ENCODE data around the gene GLYR1. TPM values are rescaled to one million over a fixed set of nuclear protein-coding genes. Genes with fewer than 3 reads are reported as not detected.

The GLYR1 gene
- total RNA-seq, 1 donor from 2014 or later: 105 TPM

- Mint-ChIP-seq H3K27ac (peak overlapping the region; percentile 90), H3K9me3 (no peaks in the 10 kb centered on the region), H3K4me1 (peaks cover 33% of the 10 kb centered on the region), H3K27me3 (ENCODE audit: low read depth) (no peaks in the 10 kb centered on the region), H3K36me3 (peaks cover 11% of the 10 kb centered on the region), H3K4me3 (peak overlapping the region; percentile 84)
- no peak for DNase-seq (ENCODE audit: low spot score in 2 of 2, unreplicated experiment in 2 of 2)
- TF ChIP-seq, protein P1, sequence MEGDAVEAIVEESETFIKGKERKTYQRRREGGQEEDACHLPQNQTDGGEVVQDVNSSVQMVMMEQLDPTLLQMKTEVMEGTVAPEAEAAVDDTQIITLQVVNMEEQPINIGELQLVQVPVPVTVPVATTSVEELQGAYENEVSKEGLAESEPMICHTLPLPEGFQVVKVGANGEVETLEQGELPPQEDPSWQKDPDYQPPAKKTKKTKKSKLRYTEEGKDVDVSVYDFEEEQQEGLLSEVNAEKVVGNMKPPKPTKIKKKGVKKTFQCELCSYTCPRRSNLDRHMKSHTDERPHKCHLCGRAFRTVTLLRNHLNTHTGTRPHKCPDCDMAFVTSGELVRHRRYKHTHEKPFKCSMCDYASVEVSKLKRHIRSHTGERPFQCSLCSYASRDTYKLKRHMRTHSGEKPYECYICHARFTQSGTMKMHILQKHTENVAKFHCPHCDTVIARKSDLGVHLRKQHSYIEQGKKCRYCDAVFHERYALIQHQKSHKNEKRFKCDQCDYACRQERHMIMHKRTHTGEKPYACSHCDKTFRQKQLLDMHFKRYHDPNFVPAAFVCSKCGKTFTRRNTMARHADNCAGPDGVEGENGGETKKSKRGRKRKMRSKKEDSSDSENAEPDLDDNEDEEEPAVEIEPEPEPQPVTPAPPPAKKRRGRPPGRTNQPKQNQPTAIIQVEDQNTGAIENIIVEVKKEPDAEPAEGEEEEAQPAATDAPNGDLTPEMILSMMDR (IDR thresholded peaks at IDR 0.05; ENCODE audit: unreplicated experiment): no peak
These were observed 45.8 kb downstream of the GLYR1 start for GRCh38 chr16:4801051-4801961.

GRCh38 chr16:4800290-4801041 lies 46.6 kb downstream of the GLYR1 start:
- DNase-seq (ENCODE audit: low spot score in 2 of 2, unreplicated experiment in 2 of 2): no peak
- peak overlapping the region; percentile 44 for H3K4me3 Mint-ChIP-seq
- no peaks in the 10 kb centered on the region for H3K9me3 Mint-ChIP-seq
- peaks cover 8% of the 10 kb centered on the region for H3K36me3 Mint-ChIP-seq
- peak overlapping the region; percentile 57 for H3K27ac Mint-ChIP-seq
- H3K27me3 Mint-ChIP-seq (ENCODE audit: low read depth): no peaks in the 10 kb centered on the region
- H3K4me1 Mint-ChIP-seq: peaks cover 33% of the 10 kb centered on the region
- TF ChIP-seq, protein P1 (IDR thresholded peaks at IDR 0.05; ENCODE audit: unreplicated experiment): no peak

- TF ChIP-seq, protein P1 (IDR thresholded peaks at IDR 0.05; ENCODE audit: unreplicated experiment): no peak
- H3K27ac Mint-ChIP-seq: no peak overlapping the region
- no peaks in the 10 kb centered on the region for H3K9me3 Mint-ChIP-seq
- no peak for DNase-seq (ENCODE audit: low spot score in 2 of 2, unreplicated experiment in 2 of 2)
- H3K4me3 Mint-ChIP-seq: peak overlapping the region; percentile 22
- H3K36me3 Mint-ChIP-seq: peaks cover 6% of the 10 kb centered on the region
- H3K4me1 Mint-ChIP-seq: peaks cover 24% of the 10 kb centered on the region
- no peaks in the 10 kb centered on the region for H3K27me3 Mint-ChIP-seq (ENCODE audit: low read depth)
These were observed 47.8 kb downstream of the GLYR1 start for GRCh38 chr16:4799171-4799855.

DNA sequence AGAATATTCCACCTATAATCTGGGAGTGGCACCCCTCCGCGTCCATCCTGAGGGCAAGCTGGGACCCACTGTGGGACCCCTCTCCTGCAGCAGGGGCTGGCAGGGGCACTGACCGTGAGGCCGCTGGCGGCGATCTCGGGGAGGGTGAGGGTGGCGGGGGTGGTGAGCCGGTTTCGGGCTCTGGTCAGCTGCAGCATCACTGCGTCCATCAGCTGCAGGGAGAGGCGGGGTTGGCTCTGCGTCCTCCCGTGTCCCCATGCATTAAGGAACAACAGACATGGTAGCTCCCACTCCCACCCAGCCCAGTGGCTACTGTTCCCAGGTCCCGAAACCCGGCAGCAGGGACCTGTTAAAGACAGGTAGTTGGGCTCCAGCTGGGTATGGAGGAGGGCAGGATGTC lies 48.6 kb downstream of the GLYR1 start:
- H3K9me3 Mint-ChIP-seq: no peaks in the 10 kb centered on the region
- H3K4me3 Mint-ChIP-seq: no peak overlapping the region
- no peak overlapping the region for H3K27ac Mint-ChIP-seq
- no peak for DNase-seq (ENCODE audit: low spot score in 2 of 2, unreplicated experiment in 2 of 2)
- H3K27me3 Mint-ChIP-seq (ENCODE audit: low read depth): no peaks in the 10 kb centered on the region
- H3K36me3 Mint-ChIP-seq: peaks cover 6% of the 10 kb centered on the region
- peaks cover 16% of the 10 kb centered on the region for H3K4me1 Mint-ChIP-seq
- TF ChIP-seq, protein P1 (IDR thresholded peaks at IDR 0.05; ENCODE audit: unreplicated experiment): no peak

DNA sequence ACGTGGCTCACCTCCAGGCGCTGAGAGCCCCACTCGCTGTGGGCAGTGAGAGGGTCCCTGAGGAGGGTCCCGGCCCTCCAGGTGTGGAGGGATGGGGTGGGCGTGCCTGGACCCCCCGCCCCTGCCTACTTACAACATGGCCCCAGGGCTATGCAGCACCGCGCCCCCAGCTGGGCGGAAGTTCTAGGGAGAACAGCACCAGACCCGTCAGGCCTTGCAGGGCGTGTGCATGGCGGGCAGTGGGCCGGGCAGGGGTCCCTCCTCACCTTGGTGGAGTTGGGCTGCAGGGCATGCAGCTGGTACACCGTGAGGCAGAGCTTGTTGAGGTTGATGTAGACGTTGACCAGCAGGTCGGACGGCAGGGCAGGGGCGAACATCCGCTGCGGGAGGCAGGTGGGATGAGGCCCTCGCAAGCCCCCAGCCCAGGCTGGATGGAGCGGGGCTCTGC lies 49.3 kb downstream of the GLYR1 start:
- Mint-ChIP-seq H3K36me3 (peaks cover 6% of the 10 kb centered on the region), H3K4me3 (no peak overlapping the region), H3K4me1 (peaks cover 10% of the 10 kb centered on the region), H3K27me3 (ENCODE audit: low read depth) (no peaks in the 10 kb centered on the region), H3K27ac (no peak overlapping the region), H3K9me3 (no peaks in the 10 kb centered on the region)
- TF ChIP-seq, protein P1 (IDR thresholded peaks at IDR 0.05; ENCODE audit: unreplicated experiment): no peak
- DNase-seq (ENCODE audit: low spot score in 2 of 2, unreplicated experiment in 2 of 2): no peak

Measured in mesothelial cell of epicardium (in vitro differentiated cells).